HepG2 (cell line): ENCODE data around the gene CTNNBL1. TPM values are rescaled to one million over a fixed set of nuclear protein-coding genes. Genes with fewer than 3 reads are reported as not detected.

Experiments
- BHLHE40 ChIP-seq: IDR thresholded peaks from 2 replicates; pipeline ENCODE4 v1.6.1; 2011; ENCODE audit warnings: low read length, improper control_type of control experiment
- BRCA1 ChIP-seq: sonication (generic); formaldehyde crosslinking; IDR thresholded peaks from 2 replicates; pipeline ENCODE4 v1.4.0; 2020; ENCODE audit warnings: missing genetic modification reagents
- CHCHD3 ChIP-seq: sonication (generic); formaldehyde crosslinking; IDR thresholded peaks from 2 replicates; pipeline ENCODE4 v1.8.0; 2022; ENCODE audit warnings: mild to moderate bottlenecking, missing genetic modification reagents, moderate library complexity
- FOXO1 ChIP-seq: sonication (generic); formaldehyde crosslinking; IDR thresholded peaks from 2 replicates; pipeline ENCODE4 v1.4.0; 2020; ENCODE audit warnings: missing genetic modification reagents
- JUND ChIP-seq: sonication (generic); formaldehyde crosslinking; IDR thresholded peaks from 2 replicates; pipeline ENCODE4 v1.8.0; 2022; ENCODE audit warnings: mild to moderate bottlenecking, missing genetic modification reagents
- MBD4 ChIP-seq: IDR thresholded peaks from 2 replicates; pipeline ENCODE4 v1.6.1; 2012; ENCODE audit warnings: low read length, inconsistent platforms, borderline replicate concordance
- SMC3 ChIP-seq: IDR thresholded peaks from 2 replicates; pipeline ENCODE4 v1.6.1; 2011; ENCODE audit warnings: low read length, improper control_type of control experiment
- ZNF558 ChIP-seq: sonication (generic); formaldehyde crosslinking; IDR thresholded peaks from 2 replicates; pipeline ENCODE4 v1.9.0; 2022; ENCODE audit warnings: mild to moderate bottlenecking, missing genetic modification reagents, borderline replicate concordance
- polyA plus RNA-seq, 8 experiments: library from polyadenylated mRNA; depleted of rRNA in 3 of 8; stranded (reverse) in 7 of 8; unstranded in 1 of 8; fragments of >200 nt; fragmentation: Illumina TruSeq in 4 of 8; extraction: Trizol in 4 of 8; gene quantifications; 2 replicates each; pipeline versions ENCODE4 v1.2.1 to v1.2.3, GENCODE V29; 2011 to 2016; ENCODE audit warnings: low read depth in 4 of 8, missing spikeins in 1 of 8, mixed read lengths in 1 of 8; ENCODE audit not compliant: insufficient read depth in 1 of 8
- total RNA-seq, 5 experiments: library from RNA; depleted of rRNA; stranded (reverse); fragments of >200 nt; fragmentation: Illumina TruSeq; extraction: Trizol; gene quantifications; 2 replicates each; pipeline ENCODE4 v1.2.3, GENCODE V29; 2016; ENCODE audit warnings: low read depth in 1 of 5
- TF ChIP-seq, protein P1 (sequence below): sonication (generic); formaldehyde crosslinking; IDR thresholded peaks from 2 replicates; pipeline ENCODE4 v1.5.1; 2020; ENCODE audit warnings: mild to moderate bottlenecking, missing genetic modification reagents, borderline replicate concordance
- TF ChIP-seq, protein P2 (sequence below): sonication (generic); formaldehyde crosslinking; IDR thresholded peaks from 2 replicates; pipeline ENCODE4 v1.4.0; 2020; ENCODE audit warnings: mild to moderate bottlenecking, missing genetic modification reagents
- TF ChIP-seq, protein P3 (sequence below): sonication (generic); formaldehyde crosslinking; IDR thresholded peaks from 2 replicates; pipeline ENCODE4 v1.4.0; 2020; ENCODE audit warnings: mild to moderate bottlenecking, low read depth, missing genetic modification reagents

CTNNBL1 gene
- total and polyA plus RNA-seq, 2 of the 13 experiments (the other 11 are each of a cell fraction or from before 2014, with no cell fraction given), result 49.3 to 94.6 TPM

DNA sequence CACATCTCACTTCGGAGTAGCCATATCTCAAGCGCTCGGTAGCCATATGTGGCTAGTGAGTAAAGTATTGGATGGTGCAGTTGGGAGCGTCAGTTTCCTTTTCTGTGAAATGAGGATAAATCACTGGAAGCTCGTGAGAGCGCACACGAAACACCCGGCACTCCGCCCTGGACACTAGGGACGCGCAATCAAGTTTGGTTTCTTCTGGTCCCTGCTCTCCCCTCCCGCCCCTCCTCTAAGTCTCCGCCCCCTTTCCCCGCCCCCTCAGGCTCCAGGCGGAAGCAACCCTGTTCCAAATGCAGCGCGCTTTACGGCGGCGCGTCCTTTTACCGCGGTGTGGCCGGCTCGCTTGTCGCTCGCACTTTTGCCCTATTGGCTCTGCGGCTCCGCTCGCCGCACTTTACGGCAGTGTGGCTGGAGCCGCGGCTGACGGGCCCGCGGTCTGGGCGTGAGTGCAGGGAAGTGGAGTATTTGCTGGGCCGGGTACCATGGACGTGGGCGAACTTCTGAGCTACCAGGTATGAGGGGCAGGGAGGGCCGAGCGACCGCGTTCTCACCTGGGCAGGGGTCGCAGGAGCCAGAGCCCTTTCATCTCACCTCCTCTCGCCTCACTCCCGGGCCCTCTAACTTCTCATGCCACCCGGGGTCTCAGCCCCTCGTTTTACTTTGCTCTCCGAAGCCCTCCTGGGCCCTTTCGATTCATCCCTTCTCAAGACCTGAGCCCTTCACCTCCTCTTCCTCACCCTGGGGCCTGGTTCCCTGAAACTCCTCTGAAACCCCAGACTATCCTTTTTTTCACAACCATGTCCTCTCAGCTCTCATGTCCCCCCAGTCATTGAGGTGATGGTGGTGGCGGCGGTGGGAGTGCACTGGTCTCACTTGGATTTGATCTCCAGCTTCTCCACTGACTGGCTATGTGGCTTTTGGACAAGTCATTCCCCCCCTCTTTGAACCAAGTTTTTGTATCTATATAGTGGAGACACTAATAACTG is at the start of gene CTNNBL1 (continued):
- TF ChIP-seq ZNF558, result peak; percentile 16; the same call in 1 of the 2 replicates
- no peak for TF ChIP-seq SMC3
- peak; percentile 92 for TF ChIP-seq BRCA1 (CRISPR knock-in tag)
- TF ChIP-seq, protein P1, sequence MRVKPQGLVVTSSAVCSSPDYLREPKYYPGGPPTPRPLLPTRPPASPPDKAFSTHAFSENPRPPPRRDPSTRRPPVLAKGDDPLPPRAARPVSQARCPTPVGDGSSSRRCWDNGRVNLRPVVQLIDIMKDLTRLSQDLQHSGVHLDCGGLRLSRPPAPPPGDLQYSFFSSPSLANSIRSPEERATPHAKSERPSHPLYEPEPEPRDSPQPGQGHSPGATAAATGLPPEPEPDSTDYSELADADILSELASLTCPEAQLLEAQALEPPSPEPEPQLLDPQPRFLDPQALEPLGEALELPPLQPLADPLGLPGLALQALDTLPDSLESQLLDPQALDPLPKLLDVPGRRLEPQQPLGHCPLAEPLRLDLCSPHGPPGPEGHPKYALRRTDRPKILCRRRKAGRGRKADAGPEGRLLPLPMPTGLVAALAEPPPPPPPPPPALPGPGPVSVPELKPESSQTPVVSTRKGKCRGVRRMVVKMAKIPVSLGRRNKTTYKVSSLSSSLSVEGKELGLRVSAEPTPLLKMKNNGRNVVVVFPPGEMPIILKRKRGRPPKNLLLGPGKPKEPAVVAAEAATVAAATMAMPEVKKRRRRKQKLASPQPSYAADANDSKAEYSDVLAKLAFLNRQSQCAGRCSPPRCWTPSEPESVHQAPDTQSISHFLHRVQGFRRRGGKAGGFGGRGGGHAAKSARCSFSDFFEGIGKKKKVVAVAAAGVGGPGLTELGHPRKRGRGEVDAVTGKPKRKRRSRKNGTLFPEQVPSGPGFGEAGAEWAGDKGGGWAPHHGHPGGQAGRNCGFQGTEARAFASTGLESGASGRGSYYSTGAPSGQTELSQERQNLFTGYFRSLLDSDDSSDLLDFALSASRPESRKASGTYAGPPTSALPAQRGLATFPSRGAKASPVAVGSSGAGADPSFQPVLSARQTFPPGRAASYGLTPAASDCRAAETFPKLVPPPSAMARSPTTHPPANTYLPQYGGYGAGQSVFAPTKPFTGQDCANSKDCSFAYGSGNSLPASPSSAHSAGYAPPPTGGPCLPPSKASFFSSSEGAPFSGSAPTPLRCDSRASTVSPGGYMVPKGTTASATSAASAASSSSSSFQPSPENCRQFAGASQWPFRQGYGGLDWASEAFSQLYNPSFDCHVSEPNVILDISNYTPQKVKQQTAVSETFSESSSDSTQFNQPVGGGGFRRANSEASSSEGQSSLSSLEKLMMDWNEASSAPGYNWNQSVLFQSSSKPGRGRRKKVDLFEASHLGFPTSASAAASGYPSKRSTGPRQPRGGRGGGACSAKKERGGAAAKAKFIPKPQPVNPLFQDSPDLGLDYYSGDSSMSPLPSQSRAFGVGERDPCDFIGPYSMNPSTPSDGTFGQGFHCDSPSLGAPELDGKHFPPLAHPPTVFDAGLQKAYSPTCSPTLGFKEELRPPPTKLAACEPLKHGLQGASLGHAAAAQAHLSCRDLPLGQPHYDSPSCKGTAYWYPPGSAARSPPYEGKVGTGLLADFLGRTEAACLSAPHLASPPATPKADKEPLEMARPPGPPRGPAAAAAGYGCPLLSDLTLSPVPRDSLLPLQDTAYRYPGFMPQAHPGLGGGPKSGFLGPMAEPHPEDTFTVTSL (CRISPR knock-in tag), result 0 out of 2 replicates have a peak, but pooled peaks have one; percentile 25
- TF ChIP-seq, protein P2, sequence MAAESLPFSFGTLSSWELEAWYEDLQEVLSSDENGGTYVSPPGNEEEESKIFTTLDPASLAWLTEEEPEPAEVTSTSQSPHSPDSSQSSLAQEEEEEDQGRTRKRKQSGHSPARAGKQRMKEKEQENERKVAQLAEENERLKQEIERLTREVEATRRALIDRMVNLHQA, result no peak
- TF ChIP-seq FOXO1 (CRISPR knock-in tag), result peak; percentile 63; the same call in 1 of the 2 replicates
- TF ChIP-seq, protein P3, sequence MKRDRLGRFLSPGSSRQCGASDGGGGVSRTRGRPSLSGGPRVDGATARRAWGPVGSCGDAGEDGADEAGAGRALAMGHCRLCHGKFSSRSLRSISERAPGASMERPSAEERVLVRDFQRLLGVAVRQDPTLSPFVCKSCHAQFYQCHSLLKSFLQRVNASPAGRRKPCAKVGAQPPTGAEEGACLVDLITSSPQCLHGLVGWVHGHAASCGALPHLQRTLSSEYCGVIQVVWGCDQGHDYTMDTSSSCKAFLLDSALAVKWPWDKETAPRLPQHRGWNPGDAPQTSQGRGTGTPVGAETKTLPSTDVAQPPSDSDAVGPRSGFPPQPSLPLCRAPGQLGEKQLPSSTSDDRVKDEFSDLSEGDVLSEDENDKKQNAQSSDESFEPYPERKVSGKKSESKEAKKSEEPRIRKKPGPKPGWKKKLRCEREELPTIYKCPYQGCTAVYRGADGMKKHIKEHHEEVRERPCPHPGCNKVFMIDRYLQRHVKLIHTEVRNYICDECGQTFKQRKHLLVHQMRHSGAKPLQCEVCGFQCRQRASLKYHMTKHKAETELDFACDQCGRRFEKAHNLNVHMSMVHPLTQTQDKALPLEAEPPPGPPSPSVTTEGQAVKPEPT (CRISPR knock-in tag), result no peak
- TF ChIP-seq JUND (CRISPR knock-in tag), result peak; percentile 58; the same call in 1 of the 2 replicates
- peak; percentile 42; the same call in 1 of the 2 replicates for TF ChIP-seq BHLHE40
- TF ChIP-seq CHCHD3 (CRISPR knock-in tag), result no peak
- no peak for TF ChIP-seq MBD4
